Loucy (cell line): ENCODE measurements around the gene NAV2.

Experiments
- H2AFZ ChIP-seq: fragments of 200-600 bp; sonication (generic); 2 replicates; pipeline ENCODE4 v1.6.0; 2016; ENCODE audit warnings: antibody characterized with exemption, mild to moderate bottlenecking, low read length, moderate library complexity
- H3F3A ChIP-seq: fragments of 200-600 bp; 2 replicates; pipeline ENCODE4 v1.6.0; 2016; ENCODE audit warnings: antibody characterized with exemption, low read depth, mild to moderate bottlenecking
- H3K27me3 ChIP-seq: fragments of 200-600 bp; sonication (generic); 2 replicates; pipeline ENCODE4 v1.6.1; 2014; ENCODE audit warnings: low read length, mild to moderate bottlenecking; ENCODE audit not compliant: insufficient read depth, poor library complexity, severe bottlenecking
- H3K36me3 ChIP-seq: fragments of 200-600 bp; sonication (generic); 2 replicates; pipeline ENCODE4 v1.6.1; 2016; ENCODE audit warnings: low read length; ENCODE audit not compliant: insufficient read depth
- H3K4me1 ChIP-seq: fragments of 200-600 bp; sonication (generic); 2 replicates; pipeline ENCODE4 v1.5.1; 2014; ENCODE audit warnings: low read length, mild to moderate bottlenecking; ENCODE audit not compliant: insufficient read depth, poor library complexity, severe bottlenecking
- H3K4me2 ChIP-seq: fragments of 200-600 bp; sonication (generic); 2 replicates; pipeline ENCODE4 v1.6.0; 2014; ENCODE audit warnings: antibody characterized with exemption, low read length, low read depth, mild to moderate bottlenecking; ENCODE audit not compliant: poor library complexity, severe bottlenecking
- H3K4me3 ChIP-seq: fragments of 200-600 bp; sonication (generic); 2 replicates; pipeline ENCODE4 v1.5.1; 2014; ENCODE audit warnings: low read length, mild to moderate bottlenecking, mixed read lengths; ENCODE audit not compliant: poor library complexity, severe bottlenecking
- H3K79me2 ChIP-seq: fragments of 200-600 bp; sonication (generic); 2 replicates; pipeline ENCODE4 v1.6.1; 2014; ENCODE audit warnings: low read length; ENCODE audit not compliant: insufficient read depth
- H3K9ac ChIP-seq: fragments of 200-600 bp; sonication (generic); 2 replicates; pipeline ENCODE4 v1.6.0; 2014; ENCODE audit warnings: mild to moderate bottlenecking, low read depth, low read length, moderate library complexity; ENCODE audit not compliant: poor library complexity, severe bottlenecking
- H3K9me2 ChIP-seq: fragments of 200-600 bp; sonication (generic); replicated peaks from 2 replicates; pipeline ENCODE4 v1.6.1; 2016; ENCODE audit warnings: low read depth, low read length, mixed read lengths
- H3K9me3 ChIP-seq: fragments of 200-600 bp; sonication (generic); 2 replicates; pipeline ENCODE4 v1.6.1; 2014; ENCODE audit warnings: mild to moderate bottlenecking, antibody characterized with exemption, low read length, low read depth; ENCODE audit not compliant: insufficient read depth
- H4K20me1 ChIP-seq: fragments of 200-600 bp; sonication (generic); 2 replicates; pipeline ENCODE4 v1.6.0; 2014; ENCODE audit warnings: antibody characterized with exemption, low read length, mild to moderate bottlenecking; ENCODE audit not compliant: insufficient read depth, poor library complexity, severe bottlenecking
- CTCF ChIP-seq: fragments of 200-600 bp; sonication (generic); conservative IDR thresholded peaks from 2 replicates; pipeline ENCODE4 v1.5.1; 2014; ENCODE audit warnings: mild to moderate bottlenecking, antibody characterized with exemption, low read length
- EZH2phosphoT487 ChIP-seq: fragments of 200-600 bp; IDR thresholded peaks from 2 replicates; pipeline ENCODE4 v1.6.1; 2018; ENCODE audit warnings: antibody characterized with exemption, mild to moderate bottlenecking, moderate library complexity, borderline replicate concordance

The NAV2 gene

GRCh38 chr11:19753451-19754106 is 40.9 kb downstream of the NAV2 start:
- Histone ChIP-seq H2AFZ (no peak overlapping the region), H3K4me1 (no peaks in the 10 kb centered on the region), H3K9me2 (no peaks in the 10 kb centered on the region), H4K20me1 (no peaks in the 10 kb centered on the region), H3K4me2 (no peak overlapping the region), H3K9me3 (no peaks in the 10 kb centered on the region), H3K36me3 (no peaks in the 10 kb centered on the region), H3F3A (no peaks in the 10 kb centered on the region), H3K9ac (no peak overlapping the region), H3K4me3 (no peak overlapping the region), H3K79me2 (no peaks in the 10 kb centered on the region), H3K27me3 (no peaks in the 10 kb centered on the region)
- TF ChIP-seq EZH2phosphoT487 = no peak
- TF ChIP-seq CTCF = no peak

GRCh38 chr11:19756675-19757475 is 44.2 kb downstream of the NAV2 start:
- no peaks in the 10 kb centered on the region for H3K36me3 ChIP-seq
- H3K4me1 ChIP-seq = no peaks in the 10 kb centered on the region
- no peak overlapping the region for H3K4me3 ChIP-seq
- H3K79me2 ChIP-seq = no peaks in the 10 kb centered on the region
- H4K20me1 ChIP-seq = no peaks in the 10 kb centered on the region
- H3K9me2 ChIP-seq = no peaks in the 10 kb centered on the region
- no peak overlapping the region for H3K9ac ChIP-seq
- no peak overlapping the region for H2AFZ ChIP-seq
- no peaks in the 10 kb centered on the region for H3F3A ChIP-seq
- H3K9me3 ChIP-seq = no peaks in the 10 kb centered on the region
- no peak for TF ChIP-seq EZH2phosphoT487
- TF ChIP-seq CTCF = no peak
- no peak overlapping the region for H3K4me2 ChIP-seq
- H3K27me3 ChIP-seq = no peaks in the 10 kb centered on the region

GRCh38 chr11:19759389-19759788 is 46.8 kb downstream of the NAV2 start:
- no peak overlapping the region for H2AFZ ChIP-seq
- H3K4me1 ChIP-seq = no peaks in the 10 kb centered on the region
- no peak overlapping the region for H3K4me3 ChIP-seq
- H3K9me2 ChIP-seq = no peaks in the 10 kb centered on the region
- no peaks in the 10 kb centered on the region for H4K20me1 ChIP-seq
- no peak overlapping the region for H3K9ac ChIP-seq
- no peaks in the 10 kb centered on the region for H3K79me2 ChIP-seq
- H3F3A ChIP-seq = no peaks in the 10 kb centered on the region
- no peaks in the 10 kb centered on the region for H3K36me3 ChIP-seq
- H3K4me2 ChIP-seq = no peak overlapping the region
- no peaks in the 10 kb centered on the region for H3K9me3 ChIP-seq
- TF ChIP-seq CTCF (no peak), EZH2phosphoT487 (no peak)
- no peaks in the 10 kb centered on the region for H3K27me3 ChIP-seq
